ENCODE results near the gene MARCO. TPM values are rescaled to one million over a fixed set of nuclear protein-coding genes. Genes with fewer than 3 reads are reported as not detected.

MARCO gene
- total RNA-seq, 1 experiment from 2014 or later = 0.43 TPM

- intact Hi-C loops (cut with micrococcal nuclease; ENCODE audit: unreplicated experiment) = no loop called here
- H3K27ac Mint-ChIP-seq (ENCODE audit: unreplicated experiment) = no peak overlapping the region
- CTCF ChIA-PET = no interaction called here
These were observed 41.9 kb downstream of the MARCO start for GRCh38 chr2:118983915-118984314.

GRCh38 chr2:118986738-118987137, 44.7 kb downstream of the MARCO start:
- no peak overlapping the region for H3K4me3 ChIP-seq (ENCODE audit: low read depth, low read length)
- no peak overlapping the region for H3K4me3 Mint-ChIP-seq (ENCODE audit: unreplicated experiment)

More at GRCh38 chr2:118983915-118984314, 41.9 kb downstream of the MARCO start:
- H3K4me1 ChIP-seq = no peaks in the 10 kb centered on the region
- TF ChIP-seq CTCF (IDR thresholded peaks at IDR 0.05; ENCODE audit: insufficient read depth in 1 of 2, low read depth in 1 of 2, low read length in 1 of 2, severe bottlenecking in 1 of 2, unreplicated experiment in 1 of 2) = no peak
- Mint-ChIP-seq H3K27me3 (ENCODE audit: insufficient read depth, unreplicated experiment) (peaks cover 14% of the 10 kb centered on the region), H3K9me3 (ENCODE audit: unreplicated experiment) (no peaks in the 10 kb centered on the region), H3K36me3 (ENCODE audit: insufficient read depth, unreplicated experiment) (no peaks in the 10 kb centered on the region), H3K4me1 (ENCODE audit: low read depth, unreplicated experiment) (no peaks in the 10 kb centered on the region), H3K4me3 (ENCODE audit: unreplicated experiment) (no peak overlapping the region)
- no peaks in the 10 kb centered on the region for H3K27me3 ChIP-seq (replicated peaks; ENCODE audit: control insufficient read depth, insufficient read depth, low read length)
- DNase-seq = no peak
- H3K4me3 ChIP-seq (ENCODE audit: low read depth, low read length) = no peak overlapping the region
- POLR2A ChIA-PET = no interaction called here
- no peaks in the 10 kb centered on the region for H3K9me3 ChIP-seq
- H3K36me3 ChIP-seq (ENCODE audit: control insufficient read depth, insufficient read depth, low read length) = no peaks in the 10 kb centered on the region
- BruUV-seq (replicated peaks) = no TSS peak

GRCh38 chr2:118987886-118988285, 45.9 kb downstream of the MARCO start:
- DNase-seq = no peak
- no TSS peak for BruUV-seq (replicated peaks)
- Histone ChIP-seq H3K4me1 (no peaks in the 10 kb centered on the region), H3K4me3 (ENCODE audit: low read depth, low read length) (no peak overlapping the region), H3K27me3 (replicated peaks; ENCODE audit: control insufficient read depth, insufficient read depth, low read length) (no peaks in the 10 kb centered on the region), H3K36me3 (ENCODE audit: control insufficient read depth, insufficient read depth, low read length) (no peaks in the 10 kb centered on the region), H3K9me3 (no peaks in the 10 kb centered on the region)
- CTCF ChIA-PET = no interaction called here
- no peaks in the 10 kb centered on the region for H3K36me3 Mint-ChIP-seq (ENCODE audit: insufficient read depth, unreplicated experiment)
- peaks cover 17% of the 10 kb centered on the region for H3K27me3 Mint-ChIP-seq (ENCODE audit: insufficient read depth, unreplicated experiment)
- H3K27ac Mint-ChIP-seq (ENCODE audit: unreplicated experiment) = no peak overlapping the region
- TF ChIP-seq CTCF (IDR thresholded peaks at IDR 0.05; ENCODE audit: insufficient read depth in 1 of 2, low read depth in 1 of 2, low read length in 1 of 2, severe bottlenecking in 1 of 2, unreplicated experiment in 1 of 2) = no peak
- POLR2A ChIA-PET = no interaction called here
- no peaks in the 10 kb centered on the region for H3K9me3 Mint-ChIP-seq (ENCODE audit: unreplicated experiment)
- intact Hi-C loops (cut with micrococcal nuclease; ENCODE audit: unreplicated experiment) = no loop called here
- H3K4me1 Mint-ChIP-seq (ENCODE audit: low read depth, unreplicated experiment) = no peaks in the 10 kb centered on the region
- H3K4me3 Mint-ChIP-seq (ENCODE audit: unreplicated experiment) = no peak overlapping the region

More at GRCh38 chr2:118986738-118987137, 44.7 kb downstream of the MARCO start:
- POLR2A ChIA-PET = no interaction called here
- H3K4me1 ChIP-seq = no peaks in the 10 kb centered on the region
- no peak for TF ChIP-seq CTCF (IDR thresholded peaks at IDR 0.05; ENCODE audit: insufficient read depth in 1 of 2, low read depth in 1 of 2, low read length in 1 of 2, severe bottlenecking in 1 of 2, unreplicated experiment in 1 of 2)
- H3K27ac Mint-ChIP-seq (ENCODE audit: unreplicated experiment) = no peak overlapping the region
- no peaks in the 10 kb centered on the region for H3K36me3 ChIP-seq (ENCODE audit: control insufficient read depth, insufficient read depth, low read length)
- H3K4me1 Mint-ChIP-seq (ENCODE audit: low read depth, unreplicated experiment) = no peaks in the 10 kb centered on the region
- CTCF ChIA-PET = no interaction called here
- no peak for DNase-seq
- no peaks in the 10 kb centered on the region for H3K27me3 ChIP-seq (replicated peaks; ENCODE audit: control insufficient read depth, insufficient read depth, low read length)
- no peaks in the 10 kb centered on the region for H3K36me3 Mint-ChIP-seq (ENCODE audit: insufficient read depth, unreplicated experiment)
- H3K9me3 Mint-ChIP-seq (ENCODE audit: unreplicated experiment) = no peaks in the 10 kb centered on the region
- H3K27me3 Mint-ChIP-seq (ENCODE audit: insufficient read depth, unreplicated experiment) = peaks cover 14% of the 10 kb centered on the region
- intact Hi-C loops (cut with micrococcal nuclease; ENCODE audit: unreplicated experiment) = no loop called here
- BruUV-seq (replicated peaks) = no TSS peak
- no peaks in the 10 kb centered on the region for H3K9me3 ChIP-seq
